ENCODE measurements around the gene ZNF12.

ZNF12 gene

GRCh38 chr7:6646465-6646864 lies 60.3 kb downstream of the ZNF12 start:
- no peak for DNase-seq

- no peak for DNase-seq
Measured at GRCh38 chr7:6644728-6645127, 62.0 kb downstream of the ZNF12 start.

- no peak for DNase-seq
Measured at GRCh38 chr7:6643915-6644625, 62.7 kb downstream of the ZNF12 start.

- DNase-seq: no peak
Measured at GRCh38 chr7:6642861-6643640, 63.7 kb downstream of the ZNF12 start.

- no peak for DNase-seq
Measured at GRCh38 chr7:6642239-6642839, 64.4 kb downstream of the ZNF12 start.

GRCh38 chr7:6641305-6642035 lies 65.3 kb downstream of the ZNF12 start:
- no peak for DNase-seq

- DNase-seq: no peak
Measured at GRCh38 chr7:6640246-6640721, 66.5 kb downstream of the ZNF12 start.

- no peak for DNase-seq
Measured at GRCh38 chr7:6639627-6640026, 67.1 kb downstream of the ZNF12 start.

GRCh38 chr7:6639032-6639431 lies 67.7 kb downstream of the ZNF12 start:
- no peak for DNase-seq

All from NCI-H524 treated with DMSO at 0.1 percent for 48 hours (cell line).